ENCODE results near the gene GRM8. TPM values are rescaled to one million over a fixed set of nuclear protein-coding genes. Genes with fewer than 3 reads are reported as not detected.

GRM8 gene
- total RNA-seq, 1 donor from 2014 or later = not detected

DNA sequence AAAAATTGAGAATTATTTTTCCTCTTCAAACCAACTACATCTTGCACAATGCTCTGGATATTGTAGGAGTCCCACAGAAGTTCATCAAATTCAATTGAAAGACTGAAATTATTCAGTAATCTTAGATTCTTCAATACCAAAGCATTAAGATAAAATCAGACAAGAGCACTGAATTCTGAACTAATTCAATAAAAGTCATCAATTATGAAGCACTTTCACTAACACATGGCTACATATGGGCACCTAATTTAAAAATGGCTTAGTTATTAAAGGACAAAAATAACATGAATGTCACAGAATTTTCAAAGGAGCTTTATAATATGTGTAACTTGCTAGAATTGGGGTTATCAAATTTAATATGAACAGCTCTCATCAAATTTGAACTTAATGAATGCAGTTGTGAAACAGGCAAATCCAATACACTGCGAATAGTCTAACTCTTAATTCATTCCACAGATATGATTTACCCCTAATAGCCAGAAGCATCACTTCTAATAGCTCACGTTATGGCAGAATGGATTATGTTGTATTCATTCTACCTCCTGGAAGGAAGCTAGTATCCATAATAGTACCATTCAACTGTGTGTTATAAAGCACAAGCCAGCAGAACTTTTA, 116.8 kb downstream of the GRM8 start:
- TF ChIP-seq, protein P1, sequence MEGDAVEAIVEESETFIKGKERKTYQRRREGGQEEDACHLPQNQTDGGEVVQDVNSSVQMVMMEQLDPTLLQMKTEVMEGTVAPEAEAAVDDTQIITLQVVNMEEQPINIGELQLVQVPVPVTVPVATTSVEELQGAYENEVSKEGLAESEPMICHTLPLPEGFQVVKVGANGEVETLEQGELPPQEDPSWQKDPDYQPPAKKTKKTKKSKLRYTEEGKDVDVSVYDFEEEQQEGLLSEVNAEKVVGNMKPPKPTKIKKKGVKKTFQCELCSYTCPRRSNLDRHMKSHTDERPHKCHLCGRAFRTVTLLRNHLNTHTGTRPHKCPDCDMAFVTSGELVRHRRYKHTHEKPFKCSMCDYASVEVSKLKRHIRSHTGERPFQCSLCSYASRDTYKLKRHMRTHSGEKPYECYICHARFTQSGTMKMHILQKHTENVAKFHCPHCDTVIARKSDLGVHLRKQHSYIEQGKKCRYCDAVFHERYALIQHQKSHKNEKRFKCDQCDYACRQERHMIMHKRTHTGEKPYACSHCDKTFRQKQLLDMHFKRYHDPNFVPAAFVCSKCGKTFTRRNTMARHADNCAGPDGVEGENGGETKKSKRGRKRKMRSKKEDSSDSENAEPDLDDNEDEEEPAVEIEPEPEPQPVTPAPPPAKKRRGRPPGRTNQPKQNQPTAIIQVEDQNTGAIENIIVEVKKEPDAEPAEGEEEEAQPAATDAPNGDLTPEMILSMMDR (conservative IDR thresholded peaks at IDR 0.05; ENCODE audit: low read depth, low read length) = no peak
- no peak overlapping the region for H3K4me3 ChIP-seq (ENCODE audit: low read depth, low read length)
- no peak for DNase-seq (ENCODE audit: low read depth)

DNA sequence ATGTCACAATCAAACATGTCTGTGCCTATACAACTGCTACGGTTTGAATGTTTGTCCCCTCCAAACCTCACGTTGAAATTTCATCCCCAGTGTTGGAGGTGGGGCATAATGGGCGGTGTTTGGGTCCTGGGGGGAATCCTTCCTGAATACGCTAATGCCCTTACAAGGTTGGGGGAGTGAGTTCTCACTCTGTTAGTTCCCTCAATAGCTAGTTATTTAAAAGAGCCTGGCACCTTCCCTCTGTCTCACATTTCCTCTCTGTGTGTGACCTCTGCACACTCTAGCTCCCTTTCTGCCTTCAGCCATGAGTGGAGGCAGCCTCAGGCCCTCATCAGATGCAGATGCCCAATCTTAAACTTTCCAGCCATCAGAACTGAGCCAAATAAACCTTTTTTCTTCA, 129.5 kb downstream of the GRM8 start:
- H3K4me3 ChIP-seq (ENCODE audit: low read depth, low read length) = no peak overlapping the region
- TF ChIP-seq, protein P1 (conservative IDR thresholded peaks at IDR 0.05; ENCODE audit: low read depth, low read length) = no peak

DNA sequence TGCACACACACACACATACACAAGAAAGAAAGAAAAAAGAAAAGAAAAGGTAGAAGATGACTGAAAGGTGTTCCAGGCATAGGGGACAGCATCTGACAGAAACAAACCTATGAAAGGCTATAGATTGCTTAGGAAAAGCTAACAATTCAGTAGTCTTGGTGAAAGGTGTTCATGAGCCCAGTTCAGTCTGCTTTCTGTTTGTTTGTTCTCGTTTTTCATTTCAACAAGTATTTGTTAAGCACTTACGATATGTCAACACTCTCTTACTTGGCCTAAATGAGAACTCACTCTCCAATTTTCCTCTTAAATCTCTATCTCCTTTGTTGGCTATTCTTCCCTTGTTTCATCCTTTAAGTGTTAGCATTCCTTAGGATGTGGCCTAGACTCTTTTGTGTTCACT, 133.2 kb downstream of the GRM8 start:
- no peak for DNase-seq (ENCODE audit: low read depth)
- TF ChIP-seq, protein P1 (conservative IDR thresholded peaks at IDR 0.05; ENCODE audit: low read depth, low read length) = no peak
- no peak overlapping the region for H3K4me3 ChIP-seq (ENCODE audit: low read depth, low read length)

More for the DNA sequence above, 129.5 kb downstream of the GRM8 start:
- DNase-seq (ENCODE audit: low read depth) = no peak

GRCh38 chr7:127114742-127115265, 137.9 kb downstream of the GRM8 start:
- no peak for DNase-seq (ENCODE audit: low read depth)
- no peak overlapping the region for H3K4me3 ChIP-seq (ENCODE audit: low read depth, low read length)
- TF ChIP-seq, protein P1 (conservative IDR thresholded peaks at IDR 0.05; ENCODE audit: low read depth, low read length) = no peak

DNA sequence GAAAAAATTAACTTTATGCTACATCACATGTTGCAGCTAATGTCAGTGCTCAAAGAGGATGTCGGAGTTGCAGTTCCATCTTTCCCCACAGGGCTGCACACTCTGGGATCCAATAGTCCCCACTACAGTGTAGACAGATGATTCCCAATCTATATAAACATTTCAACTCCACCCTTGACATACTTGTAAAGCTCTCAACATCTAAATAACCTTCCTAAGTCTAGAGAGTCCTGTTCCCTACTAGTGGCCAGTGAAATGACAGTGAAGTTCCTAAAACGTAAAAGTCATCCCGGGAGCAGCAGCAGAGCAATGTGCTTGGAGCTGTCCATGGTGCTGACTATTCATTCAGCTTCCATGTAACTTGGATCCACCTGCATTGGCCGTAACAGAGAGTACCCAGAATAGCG, 145.1 kb downstream of the GRM8 start:
- peak; percentile 40 for DNase-seq (ENCODE audit: low read depth)
- no peak overlapping the region for H3K4me3 ChIP-seq (ENCODE audit: low read depth, low read length)
- TF ChIP-seq, protein P1 (conservative IDR thresholded peaks at IDR 0.05; ENCODE audit: low read depth, low read length) = peak; percentile 91

GRCh38 chr7:127093340-127093739, 159.4 kb downstream of the GRM8 start:
- no peak overlapping the region for H3K4me3 ChIP-seq (ENCODE audit: low read depth, low read length)
- DNase-seq (ENCODE audit: low read depth) = no peak
- TF ChIP-seq, protein P1 (conservative IDR thresholded peaks at IDR 0.05; ENCODE audit: low read depth, low read length) = no peak

GRCh38 chr7:127091620-127092019, 161.1 kb downstream of the GRM8 start:
- no peak for DNase-seq (ENCODE audit: low read depth)
- TF ChIP-seq, protein P1 (conservative IDR thresholded peaks at IDR 0.05; ENCODE audit: low read depth, low read length) = no peak
- no peak overlapping the region for H3K4me3 ChIP-seq (ENCODE audit: low read depth, low read length)
